Testis (tissue), 3 donors: Measurements from ENCODE around the gene PAQR7. TPM values are rescaled to one million over a fixed set of nuclear protein-coding genes. Genes with fewer than 3 reads are reported as not detected.

Experiments used
- DNase-seq: peaks from one replicate; pipeline ENCODE4 v3.0.0-alpha.2; 2019
- H3K27ac ChIP-seq, 2 donors: fragments of 200-600 bp; sonication (generic); one replicate each; pipeline ENCODE4 v1.5.1; 2019
- H3K27me3 ChIP-seq: fragments of 200-600 bp; sonication (generic); one replicate; pipeline ENCODE4 v1.5.1; 2019
- H3K36me3 ChIP-seq: fragments of 200-600 bp; sonication (generic); one replicate; pipeline ENCODE4 v1.5.1; 2017; ENCODE audit warnings: low read depth; ENCODE audit errors: missing control alignments
- H3K4me1 ChIP-seq: fragments of 200-600 bp; sonication (generic); one replicate; pipeline ENCODE4 v1.5.1; 2019
- H3K4me3 ChIP-seq, 2 donors: fragments of 200-600 bp; sonication (generic); one replicate each; pipeline ENCODE4 v1.5.1; 2017 to 2019
- H3K9me3 ChIP-seq: fragments of 200-600 bp; sonication (generic); one replicate; pipeline ENCODE4 v1.5.1; 2017
- POLR2A ChIP-seq: fragments of 450-650 bp; IDR thresholded peaks from one replicate; pipeline ENCODE4 v1.6.1; 2017; ENCODE audit warnings: antibody characterized with exemption, mild to moderate bottlenecking, moderate library complexity
- WGBS, 2 donors: methylation state at CpG; one replicate each; pipeline ENCODE4 v1.1.5; 2018; 5-methylcytosine and 5-hydroxymethylcytosine counted together
- intact Hi-C: fragments of 100-400 bp; cut with DNase I; formaldehyde crosslinking; loops from one replicate; pipeline ENCODE4 v1.15.1; 2023; ENCODE audit warnings: low total_unique reads
- polyA plus RNA-seq: library from polyadenylated mRNA; stranded (reverse); fragments of 350-450 nt; fragmentation: Illumina TruSeq; extraction: RNeasy Lipid Tissue Mini Kit (QIAGEN cat#74804); gene quantifications from one replicate; pipeline ENCODE4 v1.2.3, GENCODE V29; 2014; ENCODE audit warnings: low read depth, low replicate concordance; ENCODE audit not compliant: insufficient read depth
- total RNA-seq, 2 donors: library from RNA; depleted of rRNA; stranded (reverse); fragments of >200 nt; gene quantifications; one replicate each; pipeline ENCODE4 v1.2.3, GENCODE V29; 2016
- TF ChIP-seq, protein P1 (sequence below), 3 experiments: fragments of 450-650 bp in 2 of 3; fragments of 200-600 bp in 1 of 3; sonication (generic) in 1 of 3; IDR thresholded peaks; one replicate each; pipeline ENCODE4 v1.5.1; 2016 to 2019; ENCODE audit warnings: antibody characterized with exemption in 3 of 3, mild to moderate bottlenecking in 2 of 3, moderate library complexity in 1 of 3

The PAQR7 gene
- total and polyA plus RNA-seq, 3 donors from 2014 or later: 89.3 to 94.8 (median 92.4) TPM

DNA sequence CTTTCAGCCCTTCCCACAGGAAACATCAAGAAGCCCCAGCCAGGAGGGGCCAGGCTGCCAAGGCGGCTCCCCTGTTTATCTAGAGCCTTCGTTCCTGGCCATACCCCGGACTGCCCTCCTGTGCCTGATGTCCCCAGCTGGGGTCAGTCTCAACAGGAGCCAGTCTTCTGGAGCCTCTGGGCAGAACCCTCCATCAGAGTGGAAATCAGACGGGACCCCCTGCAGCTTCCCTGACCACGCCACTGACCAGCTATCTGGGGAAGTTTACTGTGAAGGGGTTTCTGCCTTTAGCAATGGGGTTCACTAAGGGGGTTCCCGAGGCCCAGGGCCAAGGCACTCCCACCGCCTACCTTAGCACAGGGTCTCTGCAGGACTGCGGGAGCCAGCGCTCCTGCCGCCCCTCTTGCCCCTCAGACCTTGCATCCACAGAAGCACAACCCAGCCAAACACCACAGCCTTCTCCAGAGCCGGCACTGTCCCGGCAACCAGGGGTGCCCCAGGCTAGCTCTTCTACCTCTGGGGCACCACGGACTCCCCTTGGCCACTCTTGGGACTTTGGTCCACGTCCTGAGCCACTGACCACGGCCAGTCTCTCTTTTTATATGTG, 59.3 kb downstream of the PAQR7 start:
- peaks cover 15% of the 10 kb centered on the region for H3K4me1 ChIP-seq
- 81 to 89% methylated on average over 8 to 14 of the region's 15 CpGs for WGBS, 2 donors

DNA sequence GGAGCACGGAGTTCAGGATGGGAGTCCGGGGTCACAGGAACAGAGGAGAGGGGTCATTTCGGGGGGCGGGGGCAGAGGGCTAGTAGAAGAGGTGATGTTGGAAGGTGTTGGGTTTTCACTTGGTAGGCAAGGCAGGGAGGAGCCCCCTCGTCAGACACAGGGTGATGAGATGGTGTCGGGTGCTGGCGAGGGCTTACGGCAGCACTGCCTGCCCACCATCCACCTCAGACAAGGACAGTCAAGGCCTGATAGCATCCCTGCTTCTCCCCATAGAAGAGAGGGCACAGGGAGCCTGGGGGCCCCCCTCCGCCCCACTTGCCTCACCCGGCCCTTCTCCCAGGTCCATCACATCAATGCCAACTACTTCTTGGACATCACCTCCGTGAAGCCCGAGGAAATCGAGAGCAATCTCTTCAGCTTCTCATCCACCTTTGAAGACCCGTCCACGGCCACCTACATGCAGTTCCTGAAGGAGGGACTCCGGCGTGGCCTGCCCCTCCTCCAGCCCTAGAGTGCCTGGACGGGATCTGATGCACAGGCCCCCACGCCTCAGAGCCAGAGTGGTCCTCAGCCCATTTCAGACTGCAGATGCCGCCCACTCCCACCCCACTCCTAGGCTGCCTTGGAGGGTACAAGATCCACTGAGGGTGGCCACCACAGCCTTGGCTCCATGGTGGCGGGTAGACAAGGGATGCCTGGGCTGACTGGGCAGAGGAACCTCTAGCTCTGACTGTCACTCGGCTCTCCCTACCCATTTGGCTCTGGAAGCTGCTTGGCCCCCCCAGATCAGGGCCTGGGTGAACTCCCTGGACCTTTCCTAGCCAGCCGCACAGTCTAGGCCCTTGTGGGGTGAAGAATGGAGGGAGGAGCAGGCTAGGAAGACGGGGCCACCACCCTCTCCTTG, 60.0 kb downstream of the PAQR7 start:
- Histone ChIP-seq H3K27ac (no peak overlapping the region), H3K27me3 (no peaks in the 10 kb centered on the region), H3K4me1 (peaks cover 11% of the 10 kb centered on the region), H3K4me3 (no peak overlapping the region), H3K36me3 (no peaks in the 10 kb centered on the region), H3K9me3 (no peaks in the 10 kb centered on the region)
- WGBS, 2 donors: 90% methylated on average over 22 to 24 of the region's 24 CpGs
- no peak for TF ChIP-seq POLR2A
- TF ChIP-seq, protein P1, sequence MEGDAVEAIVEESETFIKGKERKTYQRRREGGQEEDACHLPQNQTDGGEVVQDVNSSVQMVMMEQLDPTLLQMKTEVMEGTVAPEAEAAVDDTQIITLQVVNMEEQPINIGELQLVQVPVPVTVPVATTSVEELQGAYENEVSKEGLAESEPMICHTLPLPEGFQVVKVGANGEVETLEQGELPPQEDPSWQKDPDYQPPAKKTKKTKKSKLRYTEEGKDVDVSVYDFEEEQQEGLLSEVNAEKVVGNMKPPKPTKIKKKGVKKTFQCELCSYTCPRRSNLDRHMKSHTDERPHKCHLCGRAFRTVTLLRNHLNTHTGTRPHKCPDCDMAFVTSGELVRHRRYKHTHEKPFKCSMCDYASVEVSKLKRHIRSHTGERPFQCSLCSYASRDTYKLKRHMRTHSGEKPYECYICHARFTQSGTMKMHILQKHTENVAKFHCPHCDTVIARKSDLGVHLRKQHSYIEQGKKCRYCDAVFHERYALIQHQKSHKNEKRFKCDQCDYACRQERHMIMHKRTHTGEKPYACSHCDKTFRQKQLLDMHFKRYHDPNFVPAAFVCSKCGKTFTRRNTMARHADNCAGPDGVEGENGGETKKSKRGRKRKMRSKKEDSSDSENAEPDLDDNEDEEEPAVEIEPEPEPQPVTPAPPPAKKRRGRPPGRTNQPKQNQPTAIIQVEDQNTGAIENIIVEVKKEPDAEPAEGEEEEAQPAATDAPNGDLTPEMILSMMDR (IDR thresholded peaks at IDR 0.05): no peak
- intact Hi-C loops: no loop called here
- no peak for DNase-seq

More for the DNA sequence above, 59.3 kb downstream of the PAQR7 start:
- Histone ChIP-seq H3K4me3 (no peak overlapping the region), H3K27ac (no peak overlapping the region), H3K27me3 (no peaks in the 10 kb centered on the region), H3K36me3 (no peaks in the 10 kb centered on the region), H3K9me3 (no peaks in the 10 kb centered on the region)
- TF ChIP-seq, protein P1 (IDR thresholded peaks at IDR 0.05): no peak
- TF ChIP-seq POLR2A: no peak
- intact Hi-C loops: no loop called here
- no peak for DNase-seq

DNA sequence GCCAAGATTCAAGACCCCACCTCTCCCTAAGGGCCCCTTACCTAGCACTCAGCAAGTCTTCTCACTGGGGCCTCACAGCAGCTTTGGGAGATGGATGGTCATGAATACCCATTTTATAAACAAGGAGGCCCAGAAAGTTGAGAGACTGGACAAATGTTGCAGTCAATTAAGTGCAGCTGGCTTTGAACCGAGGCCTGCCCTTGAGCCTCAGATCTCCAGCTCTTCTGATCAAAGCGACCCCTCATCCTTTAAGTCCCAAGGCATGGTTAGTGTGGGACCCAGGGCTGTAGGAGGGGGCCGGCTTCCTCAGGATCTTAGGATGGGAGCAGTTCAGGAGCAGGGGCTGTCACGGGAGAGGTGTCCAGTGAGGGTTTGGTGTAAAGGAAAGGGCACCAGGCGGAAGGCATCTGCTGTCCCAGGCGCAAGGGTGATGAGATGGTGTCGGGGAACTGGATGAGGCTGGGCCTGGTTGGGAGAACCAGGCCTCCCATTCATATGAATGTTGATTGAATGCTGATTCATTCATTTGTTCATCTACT, 60.9 kb downstream of the PAQR7 start:
- Histone ChIP-seq H3K27ac (no peak overlapping the region), H3K4me1 (peaks cover 11% of the 10 kb centered on the region), H3K27me3 (no peaks in the 10 kb centered on the region), H3K36me3 (no peaks in the 10 kb centered on the region), H3K4me3 (no peak overlapping the region), H3K9me3 (no peaks in the 10 kb centered on the region)
- no peak for DNase-seq
- intact Hi-C loops: no loop called here
- 89 to 90% methylated on average over 7 of the region's 7 CpGs for WGBS, 2 donors
- TF ChIP-seq POLR2A: no peak

DNA sequence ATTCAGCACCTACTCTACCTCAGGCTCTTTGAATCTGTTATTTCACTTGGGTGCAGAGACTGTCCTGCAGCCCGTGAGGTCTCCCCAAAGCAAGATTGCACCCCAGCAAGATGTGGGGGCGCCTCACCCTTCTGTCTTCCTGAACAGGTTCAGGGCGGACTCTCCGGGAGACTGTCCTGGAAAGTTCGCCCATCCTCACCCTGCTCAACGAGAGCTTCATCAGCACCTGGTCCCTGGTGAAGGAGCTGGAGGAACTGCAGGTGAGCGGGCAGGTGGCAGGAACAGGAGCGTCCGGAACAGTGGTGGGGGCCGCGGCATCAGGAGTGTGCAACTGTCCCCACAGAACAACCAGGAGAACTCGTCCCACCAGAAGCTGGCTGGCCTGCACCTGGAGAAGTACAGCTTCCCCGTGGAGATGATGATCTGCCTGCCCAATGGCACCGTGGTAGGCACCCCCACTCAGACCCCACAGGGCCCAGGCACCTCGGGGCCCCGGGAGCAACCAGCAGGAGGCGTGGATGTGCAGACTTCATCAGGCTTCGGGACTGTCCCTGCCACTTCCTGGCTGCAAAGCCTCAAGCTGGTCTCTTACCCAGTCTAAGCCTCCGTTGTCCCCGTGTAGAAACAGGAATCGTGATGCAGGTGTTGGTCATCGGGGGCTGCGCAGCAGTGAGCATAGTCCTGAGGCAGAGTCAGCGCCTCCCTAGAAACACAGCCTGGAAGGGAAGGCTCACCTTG, 61.6 kb downstream of the PAQR7 start:
- H3K4me3 ChIP-seq: no peak overlapping the region
- intact Hi-C loops: no loop called here
- no peaks in the 10 kb centered on the region for H3K9me3 ChIP-seq
- H3K27me3 ChIP-seq: no peaks in the 10 kb centered on the region
- no peak overlapping the region for H3K27ac ChIP-seq
- TF ChIP-seq, protein P1 (IDR thresholded peaks at IDR 0.05): no peak
- TF ChIP-seq POLR2A: no peak
- 89 to 90% methylated on average over 20 to 24 of the region's 24 CpGs for WGBS, 2 donors
- H3K4me1 ChIP-seq: peaks cover 9% of the 10 kb centered on the region
- no peaks in the 10 kb centered on the region for H3K36me3 ChIP-seq
- DNase-seq: no peak
